Measurements from ENCODE around the gene PLLP. TPM values are rescaled to one million over a fixed set of nuclear protein-coding genes. Genes with fewer than 3 reads are reported as not detected.
"Not testable (repeated sequence)": the region's sequence is repeated elsewhere in the genome, so short reads cannot be mapped to it uniquely, and the experiment has no call there.

The PLLP gene
- total RNA-seq, 1 donor from 2014 or later = 5.2 TPM

- intact Hi-C loops (cut with micrococcal nuclease) = no loop called here
- Histone ChIP-seq H3K27ac (replicated peaks) (peak overlapping the region; percentile 63), H3K4me3 (no peak overlapping the region), H3K4me1 (peaks cover 15% of the 10 kb centered on the region), H3K36me3 (no peaks in the 10 kb centered on the region), H3K27me3 (ENCODE audit: low read depth) (no peaks in the 10 kb centered on the region), H3K9me3 (replicated peaks) (no peaks in the 10 kb centered on the region)
- TF ChIP-seq, protein P1, sequence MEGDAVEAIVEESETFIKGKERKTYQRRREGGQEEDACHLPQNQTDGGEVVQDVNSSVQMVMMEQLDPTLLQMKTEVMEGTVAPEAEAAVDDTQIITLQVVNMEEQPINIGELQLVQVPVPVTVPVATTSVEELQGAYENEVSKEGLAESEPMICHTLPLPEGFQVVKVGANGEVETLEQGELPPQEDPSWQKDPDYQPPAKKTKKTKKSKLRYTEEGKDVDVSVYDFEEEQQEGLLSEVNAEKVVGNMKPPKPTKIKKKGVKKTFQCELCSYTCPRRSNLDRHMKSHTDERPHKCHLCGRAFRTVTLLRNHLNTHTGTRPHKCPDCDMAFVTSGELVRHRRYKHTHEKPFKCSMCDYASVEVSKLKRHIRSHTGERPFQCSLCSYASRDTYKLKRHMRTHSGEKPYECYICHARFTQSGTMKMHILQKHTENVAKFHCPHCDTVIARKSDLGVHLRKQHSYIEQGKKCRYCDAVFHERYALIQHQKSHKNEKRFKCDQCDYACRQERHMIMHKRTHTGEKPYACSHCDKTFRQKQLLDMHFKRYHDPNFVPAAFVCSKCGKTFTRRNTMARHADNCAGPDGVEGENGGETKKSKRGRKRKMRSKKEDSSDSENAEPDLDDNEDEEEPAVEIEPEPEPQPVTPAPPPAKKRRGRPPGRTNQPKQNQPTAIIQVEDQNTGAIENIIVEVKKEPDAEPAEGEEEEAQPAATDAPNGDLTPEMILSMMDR (IDR thresholded peaks at IDR 0.05; ENCODE audit: borderline replicate concordance) = no peak
- DNase-seq = no peak
Observed at GRCh38 chr16:57276596-57276995, 7.9 kb downstream of the PLLP start.

GRCh38 chr16:57275946-57276345, 8.5 kb downstream of the PLLP start:
- H3K27me3 ChIP-seq (ENCODE audit: low read depth); H3K36me3 ChIP-seq; DNase-seq; intact Hi-C loops (cut with micrococcal nuclease); H3K9me3 ChIP-seq (replicated peaks); H3K4me3 ChIP-seq: not testable (repeated sequence)
- H3K4me1 ChIP-seq = peaks cover 15% of the 10 kb centered on the region
- H3K27ac ChIP-seq (replicated peaks) = peak overlapping the region; percentile 63

- intact Hi-C loops (cut with micrococcal nuclease) = no loop called here
- H3K36me3 ChIP-seq = no peaks in the 10 kb centered on the region
- H3K4me3 ChIP-seq = no peak overlapping the region
- H3K4me1 ChIP-seq = peaks cover 26% of the 10 kb centered on the region
- TF ChIP-seq, protein P1 (IDR thresholded peaks at IDR 0.05; ENCODE audit: borderline replicate concordance) = no peak
- no peak overlapping the region for H3K27ac ChIP-seq (replicated peaks)
- H3K9me3 ChIP-seq (replicated peaks) = no peaks in the 10 kb centered on the region
- no peak for DNase-seq
- H3K27me3 ChIP-seq (ENCODE audit: low read depth) = no peaks in the 10 kb centered on the region
Observed at GRCh38 chr16:57273826-57274225, 10.6 kb downstream of the PLLP start.

DNA sequence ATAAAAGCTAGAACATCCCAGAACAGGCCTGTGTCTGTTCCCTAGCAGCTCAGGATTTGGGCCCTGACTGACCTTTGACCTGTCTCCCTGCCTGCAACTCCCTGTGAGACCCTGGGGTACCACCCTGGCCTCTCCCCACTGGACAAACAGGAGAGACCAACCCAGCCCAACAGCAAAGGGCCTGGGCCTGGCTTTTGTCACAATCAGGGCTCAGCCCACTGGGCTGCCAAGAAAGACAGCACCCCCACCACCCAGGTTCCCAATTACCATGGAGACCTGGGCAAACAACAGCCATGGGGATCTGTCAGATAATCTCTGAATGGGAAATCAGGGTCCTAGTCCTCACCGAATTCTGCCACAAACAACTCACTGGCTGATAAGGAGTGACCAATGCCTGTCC, 11.1 kb downstream of the PLLP start:
- DNase-seq = no peak
- no peak overlapping the region for H3K27ac ChIP-seq (replicated peaks)

DNA sequence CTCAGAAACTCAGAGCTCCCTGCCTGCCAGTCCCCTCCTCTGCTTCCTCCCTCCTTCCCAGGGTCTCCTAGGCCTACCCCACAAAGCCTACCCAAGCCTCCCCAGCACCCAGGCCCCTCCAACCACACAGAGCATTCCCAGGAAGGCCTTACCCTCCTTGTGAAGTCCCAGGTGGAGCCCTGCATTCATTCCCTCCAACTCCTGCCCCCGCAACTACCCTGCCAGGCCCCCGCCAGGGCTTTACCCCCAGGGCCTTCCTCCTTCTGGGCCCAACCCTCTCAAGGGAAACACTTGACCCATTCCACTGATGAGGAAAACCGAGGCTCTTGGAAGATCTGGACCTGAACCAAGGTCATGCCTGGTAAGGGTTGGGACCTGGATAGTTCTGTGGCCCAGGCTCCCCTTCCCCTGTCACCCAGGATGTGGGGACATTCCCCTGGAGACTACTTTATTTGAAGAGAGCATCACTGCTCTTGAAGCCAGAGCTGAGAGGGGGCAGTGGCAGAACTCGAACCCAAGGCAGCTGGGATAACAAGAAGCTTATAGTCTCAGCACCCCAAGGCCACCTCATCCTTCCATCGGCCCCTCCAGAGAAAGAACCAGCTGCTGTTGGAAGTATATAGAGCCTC, 12.5 kb downstream of the PLLP start:
- Histone ChIP-seq H3K9me3 (replicated peaks) (no peaks in the 10 kb centered on the region), H3K4me3 (no peak overlapping the region), H3K4me1 (peaks cover 39% of the 10 kb centered on the region), H3K27me3 (ENCODE audit: low read depth) (no peaks in the 10 kb centered on the region), H3K36me3 (no peaks in the 10 kb centered on the region), H3K27ac (replicated peaks) (no peak overlapping the region)
- intact Hi-C loops (cut with micrococcal nuclease) = no loop called here
- no peak for DNase-seq
- TF ChIP-seq, protein P1 (IDR thresholded peaks at IDR 0.05; ENCODE audit: borderline replicate concordance) = no peak

More for the DNA sequence above, 11.1 kb downstream of the PLLP start:
- peaks cover 31% of the 10 kb centered on the region for H3K4me1 ChIP-seq
- H3K9me3 ChIP-seq (replicated peaks) = no peaks in the 10 kb centered on the region
- H3K27me3 ChIP-seq (ENCODE audit: low read depth) = no peaks in the 10 kb centered on the region
- no peaks in the 10 kb centered on the region for H3K36me3 ChIP-seq
- TF ChIP-seq, protein P1 (IDR thresholded peaks at IDR 0.05; ENCODE audit: borderline replicate concordance) = no peak
- H3K4me3 ChIP-seq = no peak overlapping the region
- intact Hi-C loops (cut with micrococcal nuclease) = no loop called here

- no peaks in the 10 kb centered on the region for H3K36me3 ChIP-seq
- H3K4me3 ChIP-seq = no peak overlapping the region
- no peaks in the 10 kb centered on the region for H3K27me3 ChIP-seq (ENCODE audit: low read depth)
- peaks cover 42% of the 10 kb centered on the region for H3K4me1 ChIP-seq
- no peak for DNase-seq
- TF ChIP-seq, protein P1 (IDR thresholded peaks at IDR 0.05; ENCODE audit: borderline replicate concordance) = no peak
- H3K27ac ChIP-seq (replicated peaks) = no peak overlapping the region
- intact Hi-C loops (cut with micrococcal nuclease) = no loop called here
- no peaks in the 10 kb centered on the region for H3K9me3 ChIP-seq (replicated peaks)
Observed at GRCh38 chr16:57271063-57271345, 13.5 kb downstream of the PLLP start.

All from left ventricle myocardium inferior (tissue), 1 donor.